Measurements from ENCODE around the gene TULP1.

Gene TULP1

GRCh38 chr6:35483062-35483461 is 29.6 kb downstream of the TULP1 start:
- Histone ChIP-seq H2AFZ (ENCODE audit: low read length) (no peak overlapping the region), H3K9ac (ENCODE audit: low read length) (no peak overlapping the region), H4K20me1 (ENCODE audit: insufficient read depth, low read length) (no peaks in the 10 kb centered on the region), H3K4me1 (ENCODE audit: insufficient read depth, low read length, severe bottlenecking) (no peaks in the 10 kb centered on the region), H3K27ac (ENCODE audit: low read depth, low read length, poor library complexity, severe bottlenecking) (no peak overlapping the region), H3K27me3 (ENCODE audit: insufficient read depth, low read length) (peaks cover 4% of the 10 kb centered on the region; the same call in 1 of the 2 replicates), H3K36me3 (ENCODE audit: insufficient read depth, low read length) (no peaks in the 10 kb centered on the region), H3K4me3 (ENCODE audit: low read depth, low read length, poor library complexity, severe bottlenecking) (no peak overlapping the region), H3K9me2 (ENCODE audit: low read depth, low read length) (no peaks in the 10 kb centered on the region), H3K79me2 (ENCODE audit: insufficient read depth, low read length) (no peaks in the 10 kb centered on the region), H3K4me2 (ENCODE audit: low read length) (no peak overlapping the region), H3K9me3 (ENCODE audit: low read length) (no peaks in the 10 kb centered on the region), H3F3A (ENCODE audit: insufficient read depth, low read length) (no peaks in the 10 kb centered on the region)
- TF ChIP-seq CTCF (IDR thresholded peaks at IDR 0.05; ENCODE audit: low read length), result no peak
- no peak for TF ChIP-seq EZH2 (IDR thresholded peaks at IDR 0.05; ENCODE audit: borderline replicate concordance, low read length)

GRCh38 chr6:35481226-35481625 is 31.5 kb downstream of the TULP1 start:
- Histone ChIP-seq H3K4me2 (ENCODE audit: low read length) (no peak overlapping the region), H3K9ac (ENCODE audit: low read length) (no peak overlapping the region), H3K4me3 (ENCODE audit: low read depth, low read length, poor library complexity, severe bottlenecking) (no peak overlapping the region), H4K20me1 (ENCODE audit: insufficient read depth, low read length) (no peaks in the 10 kb centered on the region), H3K9me2 (ENCODE audit: low read depth, low read length) (no peaks in the 10 kb centered on the region), H2AFZ (ENCODE audit: low read length) (no peak overlapping the region), H3K27me3 (ENCODE audit: insufficient read depth, low read length) (peaks cover 4% of the 10 kb centered on the region; the same call in 1 of the 2 replicates), H3K79me2 (ENCODE audit: insufficient read depth, low read length) (no peaks in the 10 kb centered on the region), H3K9me3 (ENCODE audit: low read length) (no peaks in the 10 kb centered on the region), H3K4me1 (ENCODE audit: insufficient read depth, low read length, severe bottlenecking) (no peaks in the 10 kb centered on the region), H3F3A (ENCODE audit: insufficient read depth, low read length) (no peaks in the 10 kb centered on the region), H3K27ac (ENCODE audit: low read depth, low read length, poor library complexity, severe bottlenecking) (no peak overlapping the region), H3K36me3 (ENCODE audit: insufficient read depth, low read length) (no peaks in the 10 kb centered on the region)
- TF ChIP-seq CTCF (IDR thresholded peaks at IDR 0.05; ENCODE audit: low read length) (no peak), EZH2 (IDR thresholded peaks at IDR 0.05; ENCODE audit: borderline replicate concordance, low read length) (no peak)

- Histone ChIP-seq H2AFZ (ENCODE audit: low read length) (no peak overlapping the region), H3K4me3 (ENCODE audit: low read depth, low read length, poor library complexity, severe bottlenecking) (no peak overlapping the region), H4K20me1 (ENCODE audit: insufficient read depth, low read length) (no peaks in the 10 kb centered on the region), H3K4me1 (ENCODE audit: insufficient read depth, low read length, severe bottlenecking) (no peaks in the 10 kb centered on the region), H3K9me2 (ENCODE audit: low read depth, low read length) (no peaks in the 10 kb centered on the region), H3K9ac (ENCODE audit: low read length) (no peak overlapping the region), H3K36me3 (ENCODE audit: insufficient read depth, low read length) (peaks cover 2% of the 10 kb centered on the region; the same call in 1 of the 2 replicates), H3F3A (ENCODE audit: insufficient read depth, low read length) (no peaks in the 10 kb centered on the region), H3K9me3 (ENCODE audit: low read length) (no peaks in the 10 kb centered on the region), H3K4me2 (ENCODE audit: low read length) (no peak overlapping the region), H3K79me2 (ENCODE audit: insufficient read depth, low read length) (no peaks in the 10 kb centered on the region), H3K27ac (ENCODE audit: low read depth, low read length, poor library complexity, severe bottlenecking) (no peak overlapping the region), H3K27me3 (ENCODE audit: insufficient read depth, low read length) (peaks cover 4% of the 10 kb centered on the region; the same call in 1 of the 2 replicates)
- TF ChIP-seq EZH2 (IDR thresholded peaks at IDR 0.05; ENCODE audit: borderline replicate concordance, low read length), result no peak
- no peak for TF ChIP-seq CTCF (IDR thresholded peaks at IDR 0.05; ENCODE audit: low read length)
These were observed 32.5 kb downstream of the TULP1 start for GRCh38 chr6:35480176-35480575.
